Fibroblast of skin of right biceps (primary cell): ENCODE data around the gene STARD13.

ENCODE experiments used
- DNase-seq: peaks from one replicate; pipeline ENCODE4 v3.0.0-alpha.2; 2013

STARD13 gene

GRCh38 chr13:33303855-33304597, 18.5 kb upstream of the STARD13 start:
- DNase-seq: no peak

GRCh38 chr13:33299626-33300025, 14.1 kb upstream of the STARD13 start:
- no peak for DNase-seq

DNA sequence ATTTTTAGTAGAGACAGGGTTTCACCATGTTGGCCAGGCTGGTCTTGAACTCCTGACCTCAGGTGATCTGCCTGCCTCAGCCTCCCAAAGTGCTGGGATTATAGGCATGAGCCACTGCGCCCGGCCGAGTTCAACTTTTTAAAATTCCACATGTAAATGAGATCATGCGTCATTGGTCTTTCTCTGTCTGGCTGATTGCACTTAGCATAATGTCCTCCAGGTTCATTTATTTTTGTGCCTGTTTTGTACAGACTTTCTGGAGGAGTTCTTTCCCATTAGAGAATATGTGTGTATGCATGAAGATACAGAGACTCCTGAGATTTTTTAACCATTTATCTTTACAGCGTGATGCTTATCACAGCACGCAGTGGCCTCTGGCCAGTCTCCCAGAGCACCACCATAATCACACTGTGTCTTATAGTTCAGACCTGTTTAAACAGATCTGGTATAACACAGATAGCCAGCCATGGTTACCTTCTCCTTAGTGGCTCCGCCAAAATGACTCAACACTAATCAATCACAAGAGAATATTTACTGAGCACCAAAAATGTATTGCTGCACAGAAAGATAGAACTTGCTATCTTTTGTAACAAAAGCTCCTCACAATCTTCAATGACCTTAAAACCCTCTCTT, 11.4 kb upstream of the STARD13 start:
- no peak for DNase-seq

GRCh38 chr13:33292712-33293111, 7.2 kb upstream of the STARD13 start:
- no peak for DNase-seq

DNA sequence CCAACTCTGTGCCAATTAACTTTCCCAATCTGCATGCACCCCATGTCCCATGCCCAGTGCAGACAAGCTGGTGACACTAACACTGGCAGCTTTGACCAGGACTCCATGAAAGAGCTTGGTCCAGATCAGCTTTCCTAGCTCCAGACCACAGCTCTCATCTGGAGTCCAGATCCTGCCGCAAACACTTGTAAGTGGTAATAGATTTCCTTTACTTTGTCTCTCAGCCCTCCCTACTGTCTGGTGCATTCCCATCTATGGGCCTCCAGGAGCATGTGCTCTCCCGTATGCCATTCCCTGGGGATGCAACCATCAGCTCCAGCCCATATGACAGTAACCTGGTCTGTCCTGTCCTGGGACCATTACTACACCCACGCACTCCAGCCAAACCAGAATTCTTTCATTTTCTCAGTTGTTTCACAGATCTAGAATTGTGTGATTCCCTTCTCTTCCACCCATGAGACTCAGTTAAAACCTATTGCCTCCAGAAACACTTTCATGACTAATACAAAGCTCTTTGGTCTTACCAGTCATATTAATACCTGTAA, 4.9 kb upstream of the STARD13 start:
- no peak for DNase-seq

- DNase-seq: peak; percentile 39
Observed at GRCh38 chr13:33289966-33290365, 4.4 kb upstream of the STARD13 start.

DNA sequence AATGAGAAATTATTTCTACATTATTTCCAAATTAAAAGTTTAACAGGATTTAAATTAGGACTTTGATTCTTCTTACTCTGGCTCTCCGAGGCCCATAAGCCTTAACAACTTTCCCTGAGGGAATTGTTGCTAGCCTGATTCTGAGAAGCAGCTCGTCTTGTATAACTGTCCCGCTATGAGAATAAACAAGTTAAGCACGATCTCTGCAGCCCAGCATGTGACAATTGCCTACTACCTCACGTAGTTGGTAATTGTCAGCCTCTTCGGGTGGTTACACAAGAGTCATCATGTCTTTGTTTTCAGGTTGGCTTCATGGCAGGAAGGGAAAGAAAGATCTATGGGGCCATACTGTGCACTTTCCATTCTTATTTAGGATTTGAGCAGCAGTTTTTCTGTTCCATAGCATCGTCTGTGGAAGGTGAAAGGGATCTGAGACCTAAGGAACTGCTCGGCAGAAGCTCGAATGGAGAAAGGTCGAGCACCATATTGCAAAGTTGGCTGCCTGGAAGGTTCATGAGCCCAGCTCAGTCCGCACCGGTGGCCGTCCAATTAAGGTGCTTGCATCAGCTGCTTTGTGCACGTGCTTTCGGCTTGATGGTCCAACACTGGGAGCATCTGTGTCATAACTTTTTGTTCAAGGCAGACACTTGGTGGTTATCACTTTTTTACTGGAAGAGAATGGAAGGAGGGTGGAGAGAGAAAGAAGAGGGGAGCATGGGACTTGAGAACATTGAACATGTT, 1.8 kb upstream of the STARD13 start:
- no peak for DNase-seq

GRCh38 chr13:33286128-33286527, 573 bp upstream of the STARD13 start:
- DNase-seq: no peak

DNA sequence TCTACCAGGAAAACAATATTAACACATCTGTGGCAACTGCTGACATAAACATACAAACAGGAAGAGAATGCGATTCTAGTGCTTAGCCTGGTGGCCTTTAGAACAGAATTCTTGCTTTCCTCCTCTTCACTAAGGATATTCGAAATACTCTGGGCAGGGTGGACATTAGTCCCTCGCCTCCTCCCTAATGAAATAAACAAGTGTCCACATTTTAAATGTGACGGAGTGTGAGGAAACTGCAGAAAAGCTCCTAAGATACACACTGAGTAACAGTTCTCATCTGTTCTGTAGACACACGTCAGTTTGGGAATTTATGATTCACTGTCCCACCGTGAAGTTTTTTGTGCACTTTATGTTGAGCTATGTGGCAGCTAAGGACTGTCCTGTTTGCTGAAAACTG, 639 bp downstream of the STARD13 start:
- DNase-seq: peak; percentile 56

GRCh38 chr13:33284031-33284430, 1.5 kb downstream of the STARD13 start:
- DNase-seq: no peak

GRCh38 chr13:33283195-33283911, 2.2 kb downstream of the STARD13 start:
- no peak for DNase-seq

DNA sequence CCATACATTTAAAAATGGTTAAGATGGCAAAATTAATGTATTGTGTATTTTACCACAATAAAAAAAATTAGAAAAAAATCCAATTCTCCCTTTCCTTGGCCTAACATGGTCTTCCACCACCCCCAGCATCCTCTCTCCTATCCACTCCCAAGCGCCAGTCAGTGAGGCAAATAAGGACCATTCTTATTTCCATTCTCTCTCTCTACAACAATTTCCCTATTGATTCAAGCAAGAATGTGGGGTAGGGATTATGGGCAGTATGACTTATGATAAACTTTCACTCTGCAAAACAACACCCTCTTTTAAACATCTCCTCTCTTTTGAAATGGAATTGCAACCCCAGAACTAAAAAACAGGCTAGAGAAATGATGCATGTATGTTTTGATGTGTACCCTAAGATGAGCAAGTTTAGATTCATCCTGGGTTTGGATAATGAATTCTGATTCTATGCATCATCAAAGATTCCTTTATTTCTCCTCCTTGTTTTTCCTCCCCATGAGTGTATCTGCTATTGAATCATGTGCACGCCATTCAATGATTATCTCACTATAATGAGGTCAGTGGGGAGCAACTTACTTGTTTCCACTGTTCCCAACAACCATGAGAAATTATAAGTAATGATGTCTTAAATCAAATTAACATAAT, 3.5 kb downstream of the STARD13 start:
- peak; percentile 90 for DNase-seq

DNA sequence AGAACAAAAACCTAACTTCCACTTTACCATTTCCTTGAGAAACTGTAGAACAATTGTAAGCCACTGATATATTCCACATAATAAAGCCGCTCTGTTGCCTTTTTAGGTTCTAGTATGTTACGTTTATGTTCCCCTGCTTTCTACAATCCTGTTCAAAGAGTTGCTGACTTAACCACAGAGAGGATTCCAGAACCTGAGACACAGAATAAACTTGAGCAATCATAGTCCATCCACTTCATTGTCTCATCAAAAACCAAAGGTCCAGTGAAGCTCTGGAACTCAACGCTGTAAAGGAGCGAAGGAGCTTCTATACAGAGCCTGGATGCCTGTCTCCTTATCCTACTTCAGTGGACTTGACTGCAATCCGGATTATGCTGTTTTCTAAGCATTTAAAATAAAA, 4.6 kb downstream of the STARD13 start:
- no peak for DNase-seq

DNA sequence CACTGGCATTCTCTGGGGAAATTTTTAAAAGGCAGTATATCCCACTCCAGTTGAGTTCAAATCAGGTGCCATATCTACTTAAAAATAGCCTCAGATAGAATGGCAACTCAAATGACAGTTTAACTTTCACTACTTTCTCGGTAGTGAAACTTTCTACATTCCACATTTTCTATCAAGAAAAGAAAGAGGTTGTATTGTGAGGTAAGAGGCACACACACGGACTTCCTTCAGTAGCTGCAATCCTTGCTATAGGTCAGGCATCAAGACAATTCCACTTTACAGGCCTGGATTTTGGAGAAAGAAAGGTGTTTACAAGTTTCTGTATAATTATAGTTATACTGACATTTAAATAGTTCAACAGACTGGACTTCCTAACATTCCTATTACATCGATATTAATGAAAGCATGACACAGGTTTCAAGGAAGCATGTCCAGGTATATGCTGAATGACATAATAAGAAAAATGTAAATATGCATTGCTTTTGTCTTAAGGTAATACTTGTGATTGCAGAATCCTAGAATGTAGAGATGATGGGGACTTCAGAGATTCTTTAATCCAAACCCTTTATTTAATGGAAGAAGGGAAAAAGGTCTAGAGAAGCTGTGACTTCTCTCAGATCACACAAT, 5.2 kb downstream of the STARD13 start:
- no peak for DNase-seq

DNA sequence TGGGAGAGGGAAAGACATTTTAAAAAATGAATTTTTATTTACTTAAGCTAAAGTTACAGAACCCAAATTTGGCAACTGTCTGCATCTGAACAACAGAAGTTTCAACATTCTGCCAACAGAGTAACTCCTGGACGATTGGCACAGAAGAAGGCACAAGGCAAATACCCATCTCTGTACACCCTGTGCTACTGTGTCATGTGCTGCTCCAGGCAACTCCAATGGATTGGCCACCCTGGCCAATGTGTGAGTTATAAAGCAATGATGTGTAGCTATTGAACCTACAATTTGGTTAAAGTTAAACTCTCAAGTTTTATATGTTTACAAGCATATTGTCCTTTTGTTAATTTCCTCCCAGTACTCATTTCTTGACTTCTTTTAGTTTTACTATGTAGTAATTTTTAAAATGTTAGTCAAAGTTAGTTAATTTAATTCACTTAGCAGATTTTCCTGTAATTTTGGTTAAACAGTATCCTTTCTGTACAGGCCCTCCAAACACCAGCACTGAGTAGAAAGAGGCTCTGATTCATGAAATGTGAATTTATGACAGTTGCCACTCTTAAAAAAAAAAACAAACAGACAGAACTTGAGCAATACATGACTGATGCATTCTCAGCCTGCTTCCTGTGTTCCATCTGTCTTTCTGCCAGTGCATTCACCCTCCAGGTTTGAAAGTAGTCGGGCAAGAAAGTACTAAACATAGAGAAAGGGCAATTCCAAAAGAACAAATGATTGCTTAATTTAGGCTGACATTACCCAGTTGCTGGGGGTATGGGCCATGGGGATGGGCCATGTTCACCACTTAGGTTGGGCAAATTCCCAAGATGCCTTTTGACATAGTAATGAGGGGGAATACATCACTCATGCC, 5.9 kb downstream of the STARD13 start:
- DNase-seq: peak; percentile 83

GRCh38 chr13:33278913-33279312, 6.6 kb downstream of the STARD13 start:
- DNase-seq: no peak

GRCh38 chr13:33277946-33278345, 7.6 kb downstream of the STARD13 start:
- peak; percentile 80 for DNase-seq

DNA sequence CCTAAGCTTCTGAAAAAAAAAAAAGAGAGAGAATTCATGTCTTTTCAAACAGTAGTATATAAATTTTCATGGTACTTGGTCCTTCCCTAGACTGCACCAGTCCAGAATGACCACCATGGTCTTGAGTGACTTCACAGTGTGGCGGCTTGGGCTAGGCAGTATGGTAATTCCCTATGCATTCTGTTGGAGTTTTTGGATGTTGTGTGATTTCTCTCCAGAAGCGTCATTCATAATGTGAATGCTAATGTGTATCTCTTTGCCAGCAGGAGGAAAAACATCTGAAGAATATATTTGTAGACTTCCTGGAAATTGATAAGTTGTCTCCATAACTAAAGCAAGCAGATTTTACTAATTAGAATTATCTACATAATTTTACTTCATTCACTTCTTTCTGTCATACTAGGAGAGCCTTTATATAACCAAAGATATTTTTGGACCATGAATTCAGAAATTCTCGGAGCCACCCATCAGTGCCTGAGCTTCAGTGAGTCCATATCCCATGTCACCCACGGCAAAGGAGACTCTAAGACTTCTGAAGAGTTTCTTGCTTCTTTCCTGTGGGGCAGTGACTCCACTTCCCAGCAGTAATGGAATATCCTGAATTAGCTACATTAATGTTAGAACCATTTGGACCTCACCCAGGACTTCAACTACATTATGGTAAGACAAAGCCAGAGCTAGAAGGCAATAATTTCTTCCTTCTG, 8.4 kb downstream of the STARD13 start:
- no peak for DNase-seq

GRCh38 chr13:33276570-33276969, 9.0 kb downstream of the STARD13 start:
- DNase-seq: peak; percentile 59

DNA sequence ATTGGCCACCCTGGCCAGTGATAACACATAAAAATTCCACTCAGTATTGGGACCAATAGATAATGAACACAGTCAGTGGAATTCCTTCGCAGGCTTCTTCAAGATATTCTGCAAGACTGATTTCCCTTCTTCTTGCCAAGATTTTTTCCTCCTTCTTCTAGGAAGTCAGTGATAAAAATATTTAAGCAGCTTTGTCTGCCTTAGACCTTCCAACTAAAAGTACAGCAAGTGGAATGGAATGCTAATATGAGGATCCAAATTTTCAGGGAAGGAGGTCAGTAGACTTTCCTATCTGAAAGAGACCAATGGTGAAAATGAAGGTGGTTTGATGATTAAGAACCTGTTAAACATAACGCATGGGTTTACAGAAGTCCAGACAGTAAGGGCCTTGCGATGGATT, 9.6 kb downstream of the STARD13 start:
- DNase-seq: peak; percentile 85
